8988T (cell line): Measurements from ENCODE around the gene KCNMA1.
"Not testable (repeated sequence)": the region's sequence is repeated elsewhere in the genome, so short reads cannot be mapped to it uniquely, and the experiment has no call there.

Experiments used
- DNase-seq: peaks from one replicate; pipeline ENCODE4 v3.0.0; 2011

KCNMA1 gene

GRCh38 chr10:77661674-77662073, 24.1 kb upstream of the KCNMA1 start:
- DNase-seq: no peak

GRCh38 chr10:77661100-77661499, 23.5 kb upstream of the KCNMA1 start:
- no peak for DNase-seq

GRCh38 chr10:77659046-77659670, 21.6 kb upstream of the KCNMA1 start:
- DNase-seq: not testable (repeated sequence)

- DNase-seq: no peak
Measured at GRCh38 chr10:77653210-77653609, 15.6 kb upstream of the KCNMA1 start.

- DNase-seq: no peak
Measured at GRCh38 chr10:77649333-77650331, 12.0 kb upstream of the KCNMA1 start.

- no peak for DNase-seq
Measured at GRCh38 chr10:77648472-77648871, 10.9 kb upstream of the KCNMA1 start.

- no peak for DNase-seq
Measured at GRCh38 chr10:77647543-77648293, 10.1 kb upstream of the KCNMA1 start.

GRCh38 chr10:77644557-77645243, 7.1 kb upstream of the KCNMA1 start:
- DNase-seq: no peak

GRCh38 chr10:77643795-77644468, 6.3 kb upstream of the KCNMA1 start:
- DNase-seq: peak; percentile 29

GRCh38 chr10:77641788-77642397, 4.3 kb upstream of the KCNMA1 start:
- DNase-seq: peak; percentile 77

- no peak for DNase-seq
Measured at GRCh38 chr10:77641344-77641743, 3.7 kb upstream of the KCNMA1 start.

GRCh38 chr10:77640167-77640566, 2.6 kb upstream of the KCNMA1 start:
- no peak for DNase-seq

- no peak for DNase-seq
Measured at GRCh38 chr10:77639756-77640155, 2.1 kb upstream of the KCNMA1 start.

GRCh38 chr10:77638321-77639101, 903 bp upstream of the KCNMA1 start:
- no peak for DNase-seq

GRCh38 chr10:77636967-77637531, 559 bp downstream of the KCNMA1 start:
- no peak for DNase-seq

- DNase-seq: no peak
Measured at GRCh38 chr10:77636282-77636966, 1.2 kb downstream of the KCNMA1 start.

- DNase-seq: no peak
Measured at GRCh38 chr10:77635402-77636227, 2.0 kb downstream of the KCNMA1 start.

- DNase-seq: no peak
Measured at GRCh38 chr10:77634939-77635338, 2.7 kb downstream of the KCNMA1 start.

- DNase-seq: no peak
Measured at GRCh38 chr10:77633376-77633775, 4.2 kb downstream of the KCNMA1 start.
